HepG2 (cell line): ENCODE results near the gene IDUA. TPM values are rescaled to one million over a fixed set of nuclear protein-coding genes. Genes with fewer than 3 reads are reported as not detected.

Experiments used
- AHR ChIP-seq: IDR thresholded peaks from 2 replicates; pipeline ENCODE4 v1.6.1; 2018; ENCODE audit warnings: missing genetic modification reagents, missing compliant biosample characterization
- HMGA1 ChIP-seq: sonication (generic); formaldehyde crosslinking; conservative IDR thresholded peaks from 2 replicates; pipeline ENCODE4 v1.4.0; 2020; ENCODE audit warnings: missing genetic modification reagents
- HNF4G ChIP-seq, 2 experiments: sonication (generic) in 1 of 2; formaldehyde crosslinking in 1 of 2; IDR thresholded peaks; 2 replicates each; pipeline versions ENCODE4 v1.4.0 to v1.6.1; 2011 to 2020; ENCODE audit warnings: borderline replicate concordance in 2 of 2, low read depth in 2 of 2, mild to moderate bottlenecking in 2 of 2, low read length in 1 of 2, missing genetic modification reagents in 1 of 2, moderate library complexity in 1 of 2
- HOXA3 ChIP-seq: sonication (generic); formaldehyde crosslinking; IDR thresholded peaks from 2 replicates; pipeline ENCODE4 v1.5.0; 2020; ENCODE audit warnings: missing genetic modification reagents
- NPAS2 ChIP-seq: sonication (generic); formaldehyde crosslinking; IDR thresholded peaks from 2 replicates; pipeline ENCODE4 v1.8.0; 2022; ENCODE audit warnings: mild to moderate bottlenecking, missing genetic modification reagents, borderline replicate concordance
- POGZ ChIP-seq: sonication (generic); formaldehyde crosslinking; IDR thresholded peaks from 2 replicates; pipeline ENCODE4 v1.4.0; 2020; ENCODE audit warnings: mild to moderate bottlenecking, missing genetic modification reagents
- SMAD1 ChIP-seq: sonication (generic); formaldehyde crosslinking; IDR thresholded peaks from 2 replicates; pipeline ENCODE4 v1.4.0; 2020; ENCODE audit warnings: missing genetic modification reagents, low read depth, mild to moderate bottlenecking, borderline replicate concordance
- TEAD2 ChIP-seq: sonication (generic); formaldehyde crosslinking; IDR thresholded peaks from 2 replicates; pipeline ENCODE4 v1.9.0; 2021; ENCODE audit warnings: missing genetic modification reagents
- ZKSCAN8 ChIP-seq: IDR thresholded peaks from 2 replicates; pipeline ENCODE4 v1.6.1; 2016; ENCODE audit warnings: borderline replicate concordance, missing genetic modification reagents, missing compliant biosample characterization
- ZNF20 ChIP-seq: sonication (generic); formaldehyde crosslinking; IDR thresholded peaks from 2 replicates; pipeline ENCODE4 v1.4.0; 2020; ENCODE audit warnings: mild to moderate bottlenecking, moderate library complexity, missing genetic modification reagents
- ZNF282 ChIP-seq: fragments of 450-650 bp; IDR thresholded peaks from 2 replicates; pipeline ENCODE4 v1.6.1; 2018; ENCODE audit not compliant: partially characterized antibody
- ZNF292 ChIP-seq: sonication (generic); formaldehyde crosslinking; IDR thresholded peaks from 2 replicates; pipeline ENCODE4 v1.8.1; 2022; ENCODE audit warnings: mild to moderate bottlenecking, low read depth, missing genetic modification reagents, borderline replicate concordance
- ZNF670 ChIP-seq: sonication (generic); formaldehyde crosslinking; IDR thresholded peaks from 2 replicates; pipeline ENCODE4 v1.8.0; 2022; ENCODE audit warnings: mild to moderate bottlenecking, missing genetic modification reagents, borderline replicate concordance
- ZNF746 ChIP-seq: sonication (generic); formaldehyde crosslinking; IDR thresholded peaks from 2 replicates; pipeline ENCODE4 v1.8.0; 2022; ENCODE audit warnings: mild to moderate bottlenecking, missing genetic modification reagents
- ZNF776 ChIP-seq: sonication (generic); formaldehyde crosslinking; IDR thresholded peaks from 2 replicates; pipeline ENCODE4 v1.4.0; 2020; ENCODE audit warnings: mild to moderate bottlenecking, missing genetic modification reagents
- ZNF777 ChIP-seq: sonication (generic); formaldehyde crosslinking; IDR thresholded peaks from 2 replicates; pipeline ENCODE4 v1.4.0; 2020; ENCODE audit warnings: missing genetic modification reagents
- ZSCAN22 ChIP-seq: sonication (generic); formaldehyde crosslinking; IDR thresholded peaks from 2 replicates; pipeline ENCODE4 v1.4.0; 2020; ENCODE audit warnings: mild to moderate bottlenecking, missing genetic modification reagents
- polyA plus RNA-seq, 8 experiments: library from polyadenylated mRNA; depleted of rRNA in 3 of 8; stranded (reverse) in 7 of 8; unstranded in 1 of 8; fragments of >200 nt; fragmentation: Illumina TruSeq in 4 of 8; extraction: Trizol in 4 of 8; gene quantifications; 2 replicates each; pipeline versions ENCODE4 v1.2.1 to v1.2.3, GENCODE V29; 2011 to 2016; ENCODE audit warnings: low read depth in 4 of 8, missing spikeins in 1 of 8, mixed read lengths in 1 of 8; ENCODE audit not compliant: insufficient read depth in 1 of 8
- total RNA-seq, 5 experiments: library from RNA; depleted of rRNA; stranded (reverse); fragments of >200 nt; fragmentation: Illumina TruSeq; extraction: Trizol; gene quantifications; 2 replicates each; pipeline ENCODE4 v1.2.3, GENCODE V29; 2016; ENCODE audit warnings: low read depth in 1 of 5
- TF ChIP-seq, protein P1 (sequence below): sonication (generic); formaldehyde crosslinking; IDR thresholded peaks from 2 replicates; pipeline ENCODE4 v1.5.0; 2020; ENCODE audit warnings: mild to moderate bottlenecking, missing genetic modification reagents, borderline replicate concordance
- TF ChIP-seq, protein P2 (sequence below): sonication (generic); formaldehyde crosslinking; IDR thresholded peaks from 2 replicates; pipeline ENCODE4 v1.8.0; 2022; ENCODE audit warnings: low read depth, missing genetic modification reagents
- TF ChIP-seq, protein P3 (sequence below): sonication (generic); formaldehyde crosslinking; IDR thresholded peaks from 2 replicates; pipeline ENCODE4 v1.4.0; 2020; ENCODE audit warnings: mild to moderate bottlenecking, missing genetic modification reagents
- TF ChIP-seq, protein P4 (sequence below): sonication (generic); formaldehyde crosslinking; IDR thresholded peaks from 2 replicates; pipeline ENCODE4 v1.4.0; 2020; ENCODE audit warnings: mild to moderate bottlenecking, missing genetic modification reagents

IDUA gene
- total and polyA plus RNA-seq, 2 of the 13 experiments (the other 11 are each of a cell fraction or from before 2014, with no cell fraction given) = 0.77 to 1.0 TPM

- TF ChIP-seq, protein P1, sequence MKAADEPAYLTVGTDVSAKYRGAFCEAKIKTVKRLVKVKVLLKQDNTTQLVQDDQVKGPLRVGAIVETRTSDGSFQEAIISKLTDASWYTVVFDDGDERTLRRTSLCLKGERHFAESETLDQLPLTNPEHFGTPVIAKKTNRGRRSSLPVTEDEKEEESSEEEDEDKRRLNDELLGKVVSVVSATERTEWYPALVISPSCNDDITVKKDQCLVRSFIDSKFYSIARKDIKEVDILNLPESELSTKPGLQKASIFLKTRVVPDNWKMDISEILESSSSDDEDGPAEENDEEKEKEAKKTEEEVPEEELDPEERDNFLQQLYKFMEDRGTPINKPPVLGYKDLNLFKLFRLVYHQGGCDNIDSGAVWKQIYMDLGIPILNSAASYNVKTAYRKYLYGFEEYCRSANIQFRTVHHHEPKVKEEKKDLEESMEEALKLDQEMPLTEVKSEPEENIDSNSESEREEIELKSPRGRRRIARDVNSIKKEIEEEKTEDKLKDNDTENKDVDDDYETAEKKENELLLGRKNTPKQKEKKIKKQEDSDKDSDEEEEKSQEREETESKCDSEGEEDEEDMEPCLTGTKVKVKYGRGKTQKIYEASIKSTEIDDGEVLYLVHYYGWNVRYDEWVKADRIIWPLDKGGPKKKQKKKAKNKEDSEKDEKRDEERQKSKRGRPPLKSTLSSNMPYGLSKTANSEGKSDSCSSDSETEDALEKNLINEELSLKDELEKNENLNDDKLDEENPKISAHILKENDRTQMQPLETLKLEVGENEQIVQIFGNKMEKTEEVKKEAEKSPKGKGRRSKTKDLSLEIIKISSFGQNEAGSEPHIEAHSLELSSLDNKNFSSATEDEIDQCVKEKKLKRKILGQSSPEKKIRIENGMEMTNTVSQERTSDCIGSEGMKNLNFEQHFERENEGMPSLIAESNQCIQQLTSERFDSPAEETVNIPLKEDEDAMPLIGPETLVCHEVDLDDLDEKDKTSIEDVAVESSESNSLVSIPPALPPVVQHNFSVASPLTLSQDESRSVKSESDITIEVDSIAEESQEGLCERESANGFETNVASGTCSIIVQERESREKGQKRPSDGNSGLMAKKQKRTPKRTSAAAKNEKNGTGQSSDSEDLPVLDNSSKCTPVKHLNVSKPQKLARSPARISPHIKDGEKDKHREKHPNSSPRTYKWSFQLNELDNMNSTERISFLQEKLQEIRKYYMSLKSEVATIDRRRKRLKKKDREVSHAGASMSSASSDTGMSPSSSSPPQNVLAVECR (CRISPR knock-in tag) = peak; percentile 85; the same call in 1 of the 2 replicates
- TF ChIP-seq, protein P2, sequence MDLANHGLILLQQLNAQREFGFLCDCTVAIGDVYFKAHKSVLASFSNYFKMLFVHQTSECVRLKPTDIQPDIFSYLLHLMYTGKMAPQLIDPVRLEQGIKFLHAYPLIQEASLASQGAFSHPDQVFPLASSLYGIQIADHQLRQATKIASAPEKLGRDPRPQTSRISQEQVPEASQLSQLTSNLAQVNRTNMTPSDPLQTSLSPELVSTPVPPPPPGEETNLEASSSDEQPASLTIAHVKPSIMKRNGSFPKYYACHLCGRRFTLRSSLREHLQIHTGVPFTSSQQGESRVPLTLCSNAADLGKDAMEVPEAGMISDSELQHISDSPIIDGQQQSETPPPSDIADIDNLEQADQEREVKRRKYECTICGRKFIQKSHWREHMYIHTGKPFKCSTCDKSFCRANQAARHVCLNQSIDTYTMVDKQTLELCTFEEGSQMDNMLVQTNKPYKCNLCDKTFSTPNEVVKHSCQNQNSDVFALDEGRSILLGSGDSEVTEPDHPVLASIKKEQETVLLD (CRISPR knock-in tag) = peak; percentile 66
- TF ChIP-seq, protein P3, sequence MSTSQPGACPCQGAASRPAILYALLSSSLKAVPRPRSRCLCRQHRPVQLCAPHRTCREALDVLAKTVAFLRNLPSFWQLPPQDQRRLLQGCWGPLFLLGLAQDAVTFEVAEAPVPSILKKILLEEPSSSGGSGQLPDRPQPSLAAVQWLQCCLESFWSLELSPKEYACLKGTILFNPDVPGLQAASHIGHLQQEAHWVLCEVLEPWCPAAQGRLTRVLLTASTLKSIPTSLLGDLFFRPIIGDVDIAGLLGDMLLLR = no peak; the same call in 1 of the 2 replicates
- TF ChIP-seq ZNF670 (peak; percentile 83; the same call in 1 of the 2 replicates), ZSCAN22 (CRISPR knock-in tag) (no peak), POGZ (peak; percentile 57), NPAS2 (CRISPR knock-in tag) (no peak), ZKSCAN8 (CRISPR knock-in tag) (peak; percentile 85), ZNF292 (peak; percentile 60; the same call in 1 of the 2 replicates), TEAD2 (CRISPR knock-in tag) (no peak), SMAD1 (CRISPR knock-in tag) (no peak), ZNF776 (CRISPR knock-in tag) (no peak), ZNF777 (no peak), ZNF746 (CRISPR knock-in tag) (peak; percentile 42; the same call in 1 of the 2 replicates), ZNF20 (CRISPR knock-in tag) (no peak), HNF4G (IDR thresholded peaks at IDR 0.05; ENCODE audit: borderline replicate concordance, low read depth, low read length) (peak; percentile 80), HNF4G (CRISPR knock-in tag; IDR thresholded peaks at IDR 0.05; ENCODE audit: borderline replicate concordance, low read depth) (peak; percentile 75; the same call in 1 of the 2 replicates), HOXA3 (CRISPR knock-in tag) (peak; percentile 82), ZNF282 (no peak), HMGA1 (CRISPR knock-in tag) (no peak), AHR (no peak)
- TF ChIP-seq, protein P4, sequence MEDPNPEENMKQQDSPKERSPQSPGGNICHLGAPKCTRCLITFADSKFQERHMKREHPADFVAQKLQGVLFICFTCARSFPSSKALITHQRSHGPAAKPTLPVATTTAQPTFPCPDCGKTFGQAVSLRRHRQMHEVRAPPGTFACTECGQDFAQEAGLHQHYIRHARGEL (CRISPR knock-in tag) = no peak
Measured at GRCh38 chr4:992297-993110, 5.7 kb downstream of the IDUA start (continued).
